ENCODE results near the gene CALR. TPM values are rescaled to one million over a fixed set of nuclear protein-coding genes. Genes with fewer than 3 reads are reported as not detected.

The CALR gene
- total RNA-seq, 1 experiment from 2014 or later: 1,088 TPM

DNA sequence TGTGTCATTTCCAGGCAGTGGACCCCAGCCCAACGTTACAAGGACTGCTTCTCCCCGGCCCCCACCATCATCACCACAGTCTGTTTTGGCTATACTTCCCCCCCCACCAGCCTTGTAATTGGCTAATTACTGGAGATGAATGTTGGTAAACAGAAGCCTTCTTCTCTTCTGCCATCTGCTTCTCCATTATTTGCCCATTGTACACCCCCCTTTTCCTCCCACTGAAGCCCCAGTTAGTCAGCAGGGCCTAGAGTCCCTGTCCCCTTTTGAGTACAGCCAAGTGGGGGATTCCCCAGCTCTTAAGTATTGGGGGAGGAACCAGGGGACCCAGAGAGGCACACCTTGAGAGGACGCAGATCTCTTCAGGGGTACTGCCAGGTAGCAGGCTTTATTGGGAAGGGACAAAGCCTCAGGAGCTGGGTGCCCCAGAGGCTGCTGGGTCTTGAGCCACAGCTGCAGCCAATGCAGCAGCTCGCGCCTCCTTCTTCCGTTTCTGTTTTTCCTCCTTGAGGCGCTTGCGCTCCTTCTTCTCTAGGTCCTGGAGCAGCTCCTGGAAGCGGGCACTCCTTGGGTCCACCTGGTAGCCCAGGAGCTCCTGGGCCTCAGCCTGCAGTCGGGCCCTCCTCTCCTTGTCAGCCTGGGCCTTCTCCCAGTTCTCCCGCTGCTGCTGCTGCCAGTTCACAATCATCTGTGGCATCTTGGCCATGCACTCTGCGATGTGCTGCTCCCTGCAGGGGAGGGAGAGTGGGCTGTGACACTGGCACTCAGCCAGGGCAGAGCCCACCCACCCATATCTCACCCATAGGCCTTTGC lies 15.6 kb downstream of the CALR start:
- Mint-ChIP-seq H3K4me1 (peaks cover 26% of the 10 kb centered on the region), H3K4me3 (no peak overlapping the region), H3K9me3 (no peaks in the 10 kb centered on the region), H3K27ac (peak overlapping the region; percentile 98), H3K36me3 (peaks cover 39% of the 10 kb centered on the region), H3K27me3 (ENCODE audit: low read depth) (no peaks in the 10 kb centered on the region)
- ChIA-PET POLR2A (interaction anchor here (1.7 to 2.6 kb wide), 3 partner anchors 8 to 41 kb away, joined by 4 to 10 read pairs (median 6); partner anchors contain the start of gene RAD23A), CTCF (interaction anchor here (0.8 to 5.4 kb wide), 3 partner anchors 11 to 69 kb away, joined by 3 to 57 read pairs (median 5); no protein-coding TSS in a partner anchor)
- TF ChIP-seq ZNF671 (CRISPR knock-in tag; IDR thresholded peaks at IDR 0.05): no peak
- TF ChIP-seq SP1 (CRISPR knock-in tag; conservative IDR thresholded peaks at IDR 0.05): no peak
- TF ChIP-seq, protein P1, sequence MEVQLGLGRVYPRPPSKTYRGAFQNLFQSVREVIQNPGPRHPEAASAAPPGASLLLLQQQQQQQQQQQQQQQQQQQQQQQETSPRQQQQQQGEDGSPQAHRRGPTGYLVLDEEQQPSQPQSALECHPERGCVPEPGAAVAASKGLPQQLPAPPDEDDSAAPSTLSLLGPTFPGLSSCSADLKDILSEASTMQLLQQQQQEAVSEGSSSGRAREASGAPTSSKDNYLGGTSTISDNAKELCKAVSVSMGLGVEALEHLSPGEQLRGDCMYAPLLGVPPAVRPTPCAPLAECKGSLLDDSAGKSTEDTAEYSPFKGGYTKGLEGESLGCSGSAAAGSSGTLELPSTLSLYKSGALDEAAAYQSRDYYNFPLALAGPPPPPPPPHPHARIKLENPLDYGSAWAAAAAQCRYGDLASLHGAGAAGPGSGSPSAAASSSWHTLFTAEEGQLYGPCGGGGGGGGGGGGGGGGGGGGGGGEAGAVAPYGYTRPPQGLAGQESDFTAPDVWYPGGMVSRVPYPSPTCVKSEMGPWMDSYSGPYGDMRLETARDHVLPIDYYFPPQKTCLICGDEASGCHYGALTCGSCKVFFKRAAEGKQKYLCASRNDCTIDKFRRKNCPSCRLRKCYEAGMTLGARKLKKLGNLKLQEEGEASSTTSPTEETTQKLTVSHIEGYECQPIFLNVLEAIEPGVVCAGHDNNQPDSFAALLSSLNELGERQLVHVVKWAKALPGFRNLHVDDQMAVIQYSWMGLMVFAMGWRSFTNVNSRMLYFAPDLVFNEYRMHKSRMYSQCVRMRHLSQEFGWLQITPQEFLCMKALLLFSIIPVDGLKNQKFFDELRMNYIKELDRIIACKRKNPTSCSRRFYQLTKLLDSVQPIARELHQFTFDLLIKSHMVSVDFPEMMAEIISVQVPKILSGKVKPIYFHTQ (CRISPR knock-in tag; IDR thresholded peaks at IDR 0.05): no peak
- no peak for TF ChIP-seq ZNF219 (CRISPR knock-in tag; IDR thresholded peaks at IDR 0.05; ENCODE audit: borderline replicate concordance)
- no peak for TF ChIP-seq RORB (CRISPR knock-in tag; IDR thresholded peaks at IDR 0.05)
- TF ChIP-seq, protein P2, sequence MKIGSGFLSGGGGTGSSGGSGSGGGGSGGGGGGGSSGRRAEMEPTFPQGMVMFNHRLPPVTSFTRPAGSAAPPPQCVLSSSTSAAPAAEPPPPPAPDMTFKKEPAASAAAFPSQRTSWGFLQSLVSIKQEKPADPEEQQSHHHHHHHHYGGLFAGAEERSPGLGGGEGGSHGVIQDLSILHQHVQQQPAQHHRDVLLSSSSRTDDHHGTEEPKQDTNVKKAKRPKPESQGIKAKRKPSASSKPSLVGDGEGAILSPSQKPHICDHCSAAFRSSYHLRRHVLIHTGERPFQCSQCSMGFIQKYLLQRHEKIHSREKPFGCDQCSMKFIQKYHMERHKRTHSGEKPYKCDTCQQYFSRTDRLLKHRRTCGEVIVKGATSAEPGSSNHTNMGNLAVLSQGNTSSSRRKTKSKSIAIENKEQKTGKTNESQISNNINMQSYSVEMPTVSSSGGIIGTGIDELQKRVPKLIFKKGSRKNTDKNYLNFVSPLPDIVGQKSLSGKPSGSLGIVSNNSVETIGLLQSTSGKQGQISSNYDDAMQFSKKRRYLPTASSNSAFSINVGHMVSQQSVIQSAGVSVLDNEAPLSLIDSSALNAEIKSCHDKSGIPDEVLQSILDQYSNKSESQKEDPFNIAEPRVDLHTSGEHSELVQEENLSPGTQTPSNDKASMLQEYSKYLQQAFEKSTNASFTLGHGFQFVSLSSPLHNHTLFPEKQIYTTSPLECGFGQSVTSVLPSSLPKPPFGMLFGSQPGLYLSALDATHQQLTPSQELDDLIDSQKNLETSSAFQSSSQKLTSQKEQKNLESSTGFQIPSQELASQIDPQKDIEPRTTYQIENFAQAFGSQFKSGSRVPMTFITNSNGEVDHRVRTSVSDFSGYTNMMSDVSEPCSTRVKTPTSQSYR (CRISPR knock-in tag; IDR thresholded peaks at IDR 0.05): no peak
- TF ChIP-seq ATF6 (CRISPR knock-in tag; IDR thresholded peaks at IDR 0.05): no peak
- TF ChIP-seq SMAD3 (CRISPR knock-in tag; IDR thresholded peaks at IDR 0.05; ENCODE audit: borderline replicate concordance): no peak
- no peak for TF ChIP-seq ESRRA (CRISPR knock-in tag; IDR thresholded peaks at IDR 0.05; ENCODE audit: borderline replicate concordance)
- TF ChIP-seq E2F4 (CRISPR knock-in tag; IDR thresholded peaks at IDR 0.05; ENCODE audit: borderline replicate concordance, low read depth): no peak
- no peak for DNase-seq (ENCODE audit: low spot score)
- ATAC-seq: no peak

- ATAC-seq (no peak), DNase-seq (ENCODE audit: low spot score) (no peak)
- peaks cover 36% of the 10 kb centered on the region for H3K36me3 Mint-ChIP-seq
- no peak overlapping the region for H3K4me3 Mint-ChIP-seq
- no peaks in the 10 kb centered on the region for H3K27me3 Mint-ChIP-seq (ENCODE audit: low read depth)
- peak overlapping the region; percentile 98 for H3K27ac Mint-ChIP-seq
- H3K4me1 Mint-ChIP-seq: peaks cover 26% of the 10 kb centered on the region
- ChIA-PET POLR2A (interaction anchor here (1.7 to 2.6 kb wide), 3 partner anchors 8 to 41 kb away, joined by 4 to 10 read pairs (median 6); partner anchors contain the start of gene RAD23A), CTCF (interaction anchor here (1.7 to 5.4 kb wide), 3 partner anchors 11 to 70 kb away, joined by 4 to 57 read pairs (median 5); no protein-coding TSS in a partner anchor)
- H3K9me3 Mint-ChIP-seq: no peaks in the 10 kb centered on the region
- TF ChIP-seq E2F5 (CRISPR knock-in tag; IDR thresholded peaks at IDR 0.05): no peak
- TF ChIP-seq FOXP1 (CRISPR knock-in tag; IDR thresholded peaks at IDR 0.05; ENCODE audit: borderline replicate concordance): no peak
- TF ChIP-seq ZBTB43 (CRISPR knock-in tag; IDR thresholded peaks at IDR 0.05): no peak
- TF ChIP-seq RORB (CRISPR knock-in tag; IDR thresholded peaks at IDR 0.05): no peak
- TF ChIP-seq, protein P3, sequence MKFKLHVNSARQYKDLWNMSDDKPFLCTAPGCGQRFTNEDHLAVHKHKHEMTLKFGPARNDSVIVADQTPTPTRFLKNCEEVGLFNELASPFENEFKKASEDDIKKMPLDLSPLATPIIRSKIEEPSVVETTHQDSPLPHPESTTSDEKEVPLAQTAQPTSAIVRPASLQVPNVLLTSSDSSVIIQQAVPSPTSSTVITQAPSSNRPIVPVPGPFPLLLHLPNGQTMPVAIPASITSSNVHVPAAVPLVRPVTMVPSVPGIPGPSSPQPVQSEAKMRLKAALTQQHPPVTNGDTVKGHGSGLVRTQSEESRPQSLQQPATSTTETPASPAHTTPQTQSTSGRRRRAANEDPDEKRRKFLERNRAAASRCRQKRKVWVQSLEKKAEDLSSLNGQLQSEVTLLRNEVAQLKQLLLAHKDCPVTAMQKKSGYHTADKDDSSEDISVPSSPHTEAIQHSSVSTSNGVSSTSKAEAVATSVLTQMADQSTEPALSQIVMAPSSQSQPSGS (CRISPR knock-in tag; IDR thresholded peaks at IDR 0.05; ENCODE audit: borderline replicate concordance, low read depth): no peak
- no peak for TF ChIP-seq ZNF232 (CRISPR knock-in tag; IDR thresholded peaks at IDR 0.05)
- no peak for TF ChIP-seq ZNF423 (CRISPR knock-in tag; IDR thresholded peaks at IDR 0.05)
- no peak for TF ChIP-seq PRRX2 (CRISPR knock-in tag; IDR thresholded peaks at IDR 0.05)
- no peak for TF ChIP-seq EMX1 (CRISPR knock-in tag; IDR thresholded peaks at IDR 0.05)
- TF ChIP-seq GABPB1 (CRISPR knock-in tag; IDR thresholded peaks at IDR 0.05): no peak
- TF ChIP-seq ESRRA (CRISPR knock-in tag; IDR thresholded peaks at IDR 0.05; ENCODE audit: borderline replicate concordance): no peak
Observed at GRCh38 chr19:12954612-12954962, 16.2 kb downstream of the CALR start.
